ENCODE measurements around the gene RNF123. TPM values are rescaled to one million over a fixed set of nuclear protein-coding genes. Genes with fewer than 3 reads are reported as not detected.

The RNF123 gene
- total RNA-seq, 1 donor from 2014 or later: 33.1 TPM

DNA sequence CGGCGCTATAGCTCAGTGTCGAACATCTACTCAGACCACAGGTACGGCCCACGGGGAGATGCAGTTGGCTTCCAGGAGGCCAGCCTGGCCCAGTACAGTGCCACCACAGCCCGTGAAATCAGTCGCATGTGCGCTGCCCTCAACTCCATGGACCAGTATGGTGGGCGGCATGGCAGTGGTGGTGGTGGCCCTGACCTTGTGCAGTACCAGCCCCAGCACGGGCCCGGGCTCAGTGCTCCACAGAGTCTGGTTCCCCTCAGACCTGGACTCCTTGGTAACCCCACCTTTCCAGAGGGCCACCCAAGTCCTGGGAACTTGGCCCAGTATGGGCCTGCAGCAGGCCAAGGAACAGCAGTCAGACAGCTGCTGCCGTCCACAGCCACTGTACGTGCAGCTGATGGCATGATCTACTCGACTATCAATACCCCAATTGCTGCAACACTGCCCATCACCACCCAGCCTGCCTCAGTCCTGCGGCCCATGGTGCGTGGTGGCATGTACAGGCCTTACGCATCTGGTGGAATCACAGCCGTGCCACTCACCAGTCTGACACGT is 33.5 kb upstream of the RNF123 start:
- H3K36me3 ChIP-seq: no peaks in the 10 kb centered on the region
- no peak overlapping the region for H3K4me3 ChIP-seq
- no peak overlapping the region for H3K27ac ChIP-seq
- TF ChIP-seq CTCF (IDR thresholded peaks at IDR 0.05): no peak
- H3K9me3 ChIP-seq: no peaks in the 10 kb centered on the region
- DNase-seq (ENCODE audit: low spot score in 2 of 2): no peak
- no peaks in the 10 kb centered on the region for H3K27me3 ChIP-seq
- no peaks in the 10 kb centered on the region for H3K4me1 ChIP-seq
- intact Hi-C loops (cut with DNase I): no loop called here

GRCh38 chr3:49656541-49657112 is 32.7 kb upstream of the RNF123 start:
- intact Hi-C loops (cut with DNase I): no loop called here

GRCh38 chr3:49657208-49657915 is 32.0 kb upstream of the RNF123 start:
- no peak overlapping the region for H3K4me3 ChIP-seq
- intact Hi-C loops (cut with DNase I): no loop called here
- H3K36me3 ChIP-seq: no peaks in the 10 kb centered on the region
- H3K27me3 ChIP-seq: no peaks in the 10 kb centered on the region
- no peaks in the 10 kb centered on the region for H3K4me1 ChIP-seq
- DNase-seq (ENCODE audit: low spot score in 2 of 2): no peak
- H3K27ac ChIP-seq: no peak overlapping the region
- TF ChIP-seq CTCF (IDR thresholded peaks at IDR 0.05): no peak
- no peaks in the 10 kb centered on the region for H3K9me3 ChIP-seq

More at GRCh38 chr3:49656541-49657112, 32.7 kb upstream of the RNF123 start:
- Histone ChIP-seq H3K27ac (no peak overlapping the region), H3K36me3 (no peaks in the 10 kb centered on the region), H3K4me3 (no peak overlapping the region), H3K4me1 (no peaks in the 10 kb centered on the region), H3K9me3 (no peaks in the 10 kb centered on the region), H3K27me3 (no peaks in the 10 kb centered on the region)
- no peak for TF ChIP-seq CTCF (IDR thresholded peaks at IDR 0.05)
- no peak for DNase-seq (ENCODE audit: low spot score in 2 of 2)

DNA sequence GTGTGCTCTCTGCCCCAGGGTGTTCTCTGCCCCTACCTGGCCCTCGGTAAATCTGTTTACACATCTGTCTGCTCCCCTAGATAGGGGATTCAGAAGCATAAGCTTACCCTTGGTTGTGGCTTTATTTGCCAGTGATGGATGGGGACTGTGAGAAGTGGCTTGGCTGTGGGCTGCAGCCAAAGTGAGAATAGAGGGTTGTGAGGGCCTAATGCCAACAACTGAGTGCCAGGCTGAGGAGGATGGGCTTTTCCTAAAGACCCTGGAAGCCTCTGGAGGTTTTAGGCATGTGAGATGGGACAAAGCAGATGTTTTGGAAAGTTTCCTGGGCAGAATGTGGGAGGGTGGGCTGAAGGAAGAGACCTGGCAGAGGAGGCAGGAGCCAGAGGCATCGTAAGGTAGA is 30.6 kb upstream of the RNF123 start:
- no peaks in the 10 kb centered on the region for H3K36me3 ChIP-seq
- H3K27ac ChIP-seq: no peak overlapping the region
- H3K4me1 ChIP-seq: no peaks in the 10 kb centered on the region
- H3K4me3 ChIP-seq: no peak overlapping the region
- intact Hi-C loops (cut with DNase I): no loop called here
- no peaks in the 10 kb centered on the region for H3K9me3 ChIP-seq
- no peaks in the 10 kb centered on the region for H3K27me3 ChIP-seq
- no peak for DNase-seq (ENCODE audit: low spot score in 2 of 2)
- TF ChIP-seq CTCF (IDR thresholded peaks at IDR 0.05): no peak

DNA sequence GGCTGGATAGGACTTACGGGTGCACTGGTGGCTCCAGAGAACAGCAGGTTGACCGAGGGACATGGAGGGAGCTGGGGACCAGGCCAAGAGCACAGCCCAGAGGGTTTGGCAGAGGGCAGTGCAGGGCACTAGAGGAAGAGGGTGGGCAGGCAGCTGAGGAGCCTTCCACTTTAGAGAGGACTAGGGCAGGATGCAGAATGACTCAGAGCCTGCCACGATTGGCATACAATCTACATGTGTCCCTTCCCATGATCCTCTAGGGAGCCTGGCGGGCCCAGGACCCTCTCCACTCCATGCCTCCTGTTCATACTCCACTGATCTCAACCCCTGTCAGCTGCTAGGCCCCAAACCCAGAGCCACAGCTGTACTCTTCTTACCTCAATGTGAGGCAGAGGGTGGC is 29.6 kb upstream of the RNF123 start:
- Histone ChIP-seq H3K9me3 (no peaks in the 10 kb centered on the region), H3K27me3 (no peaks in the 10 kb centered on the region), H3K4me3 (no peak overlapping the region), H3K27ac (no peak overlapping the region), H3K4me1 (no peaks in the 10 kb centered on the region), H3K36me3 (no peaks in the 10 kb centered on the region)
- no peak for TF ChIP-seq CTCF (IDR thresholded peaks at IDR 0.05)
- DNase-seq (ENCODE audit: low spot score in 2 of 2): no peak
- intact Hi-C loops (cut with DNase I): no loop called here
